SU-DHL-6 (cell line): ENCODE measurements around the gene BNIP5.

Source experiments
- H2AFZ ChIP-seq: fragments of 200-600 bp; sonication (generic); 2 replicates; pipeline ENCODE4 v1.6.1; 2014; ENCODE audit warnings: low read depth, mild to moderate bottlenecking, moderate library complexity, mixed read lengths, antibody characterized with exemption, low read length; ENCODE audit not compliant: severe bottlenecking
- H3F3A ChIP-seq: fragments of 200-600 bp; shearing (Covaris generic); 2 replicates; pipeline ENCODE4 v1.6.0; 2016; ENCODE audit warnings: antibody characterized with exemption, mild to moderate bottlenecking; ENCODE audit not compliant: insufficient read depth
- H3K27ac ChIP-seq: fragments of 200-600 bp; sonication (generic); 2 replicates; pipeline ENCODE4 v1.5.1; 2016; ENCODE audit warnings: low read depth, mild to moderate bottlenecking, low read length, moderate library complexity, mixed read lengths
- H3K27me3 ChIP-seq: fragments of 200-600 bp; sonication (generic), shearing (Covaris generic); 2 replicates; pipeline ENCODE4 v1.6.0; 2014; ENCODE audit warnings: mild to moderate bottlenecking, low read length
- H3K36me3 ChIP-seq: fragments of 200-600 bp; sonication (generic); 2 replicates; pipeline ENCODE4 v1.6.1; 2014; ENCODE audit warnings: mild to moderate bottlenecking, low read length, mixed read lengths
- H3K4me2 ChIP-seq: fragments of 300-600, 200-600 bp; shearing (Covaris generic), sonication (generic); 2 replicates; pipeline ENCODE4 v1.6.0; 2014; ENCODE audit warnings: low read length, low read depth, mild to moderate bottlenecking; ENCODE audit not compliant: poor library complexity, severe bottlenecking
- H3K4me3 ChIP-seq: fragments of 200-600 bp; sonication (generic); 2 replicates; pipeline ENCODE4 v1.5.1; 2014; ENCODE audit warnings: antibody characterized with exemption, low read length, mild to moderate bottlenecking, mixed read lengths; ENCODE audit not compliant: insufficient read depth, poor library complexity, severe bottlenecking
- H3K79me2 ChIP-seq: fragments of 200-600 bp; sonication (generic); 2 replicates; pipeline ENCODE4 v1.6.1; 2014; ENCODE audit warnings: mild to moderate bottlenecking, low read length, moderate library complexity; ENCODE audit not compliant: insufficient read depth
- H3K9ac ChIP-seq: fragments of 200-600 bp; sonication (generic); 2 replicates; pipeline ENCODE4 v1.7.0; 2014; ENCODE audit warnings: mild to moderate bottlenecking, low read length
- H3K9me2 ChIP-seq: fragments of 200-600 bp; sonication (generic); replicated peaks from 2 replicates; pipeline ENCODE4 v1.6.1; 2014; ENCODE audit warnings: low read length; ENCODE audit not compliant: insufficient read depth
- H3K9me3 ChIP-seq: fragments of 200-600 bp; sonication (generic); 2 replicates; pipeline ENCODE4 v1.6.1; 2014; ENCODE audit warnings: low read length, mixed read lengths; ENCODE audit not compliant: insufficient read depth
- H4K20me1 ChIP-seq: fragments of 200-600 bp; sonication (generic); 2 replicates; pipeline ENCODE4 v1.6.1; 2014; ENCODE audit warnings: low read depth, mild to moderate bottlenecking, antibody characterized with exemption, low read length, moderate library complexity, mixed read lengths
- EZH2phosphoT487 ChIP-seq: fragments of 200-600 bp; sonication (generic), shearing (Covaris generic); conservative IDR thresholded peaks from 2 replicates; pipeline ENCODE4 v1.6.1; 2018; ENCODE audit warnings: mild to moderate bottlenecking, antibody characterized with exemption, low read length, moderate library complexity, mixed read lengths
- TF ChIP-seq, protein P1 (sequence below): fragments of 200-600 bp; sonication (generic); IDR thresholded peaks from one replicate; pipeline ENCODE4 v1.5.1; 2017; ENCODE audit warnings: antibody characterized with exemption, mild to moderate bottlenecking, low read length, moderate library complexity; ENCODE audit not compliant: insufficient read depth, poor library complexity, severe bottlenecking

Gene BNIP5, protein sequence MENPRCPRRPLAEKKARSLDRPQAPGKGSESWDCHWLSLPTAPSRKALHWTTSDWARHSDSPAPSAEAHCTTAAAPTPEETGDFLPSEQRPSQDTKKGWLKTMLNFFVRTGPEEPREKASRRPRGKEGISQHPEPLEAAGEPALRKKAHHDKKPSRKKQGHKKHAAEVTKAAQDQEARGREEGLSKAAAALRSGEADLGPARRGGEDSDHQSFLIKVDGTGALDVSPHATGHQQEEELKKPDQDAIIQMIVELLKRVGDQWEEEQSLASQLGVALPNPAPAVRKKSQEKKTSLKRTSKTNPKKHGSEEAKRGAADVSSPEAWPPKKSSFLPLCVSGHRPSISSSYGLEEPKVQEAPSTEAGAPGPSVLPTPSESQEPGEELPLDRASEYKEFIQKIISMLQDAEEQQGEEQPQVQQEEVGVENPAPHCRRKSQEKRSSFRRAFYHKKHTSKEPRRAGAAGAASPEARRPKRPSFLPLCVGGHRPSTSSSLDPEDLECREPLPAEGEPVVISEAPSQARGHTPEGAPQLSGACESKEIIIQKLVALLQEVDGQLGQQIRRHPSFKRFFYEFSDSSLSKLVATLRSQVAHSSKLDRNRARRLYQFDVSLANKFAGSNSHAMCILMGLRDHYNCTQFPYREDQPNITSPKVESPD

DNA sequence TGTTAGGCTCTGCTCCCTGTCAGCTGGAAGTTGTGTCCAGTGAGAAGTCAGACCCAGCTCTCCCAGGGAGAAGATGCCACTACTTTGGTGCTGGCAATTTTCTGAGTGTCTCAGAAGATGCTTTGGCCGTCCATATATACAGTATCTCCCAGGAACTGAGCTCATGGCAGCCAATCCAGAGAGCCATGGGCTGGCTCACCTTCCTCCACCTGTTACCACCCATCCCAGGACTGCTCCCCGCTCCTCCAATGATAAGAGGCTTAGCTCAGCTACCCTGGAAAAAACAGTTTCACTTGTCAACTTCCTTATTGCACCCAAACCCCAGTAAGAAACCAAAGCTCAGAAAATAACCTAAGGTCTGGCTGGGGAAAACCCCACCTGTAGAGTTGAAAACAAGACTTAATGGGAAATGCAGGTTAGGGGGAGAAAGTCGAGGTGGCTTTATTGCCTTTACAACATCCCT is at the start of gene BNIP5:
TSS of gene BNIP5 (minus strand) at position 110 of the 463 bp plus-strand sequence. CDS start 6,198 bp downstream, outside the sequence.
- H3K4me2 ChIP-seq, result peak within 1 kb of the TSS; percentile 8
- H3K27ac ChIP-seq, result no peak within 1 kb of the TSS
- H3K9ac ChIP-seq, result no peak within 1 kb of the TSS
- H3K4me3 ChIP-seq, result no peak within 1 kb of the TSS
- no peaks in the 10 kb centered on the region for H3K9me3 ChIP-seq
- H2AFZ ChIP-seq, result no peak within 1 kb of the TSS
- H3K9me2 ChIP-seq, result no peaks in the 10 kb centered on the region
- no peaks in the 10 kb centered on the region for H3K36me3 ChIP-seq
- no peaks in the 10 kb centered on the region for H3F3A ChIP-seq
- H3K27me3 ChIP-seq, result no peaks in the 10 kb centered on the region; the same call in 1 of the 2 replicates
- H4K20me1 ChIP-seq, result no peaks in the 10 kb centered on the region
- H3K79me2 ChIP-seq, result no peaks in the 10 kb centered on the region
- no peak for TF ChIP-seq EZH2phosphoT487
- TF ChIP-seq, protein P1, sequence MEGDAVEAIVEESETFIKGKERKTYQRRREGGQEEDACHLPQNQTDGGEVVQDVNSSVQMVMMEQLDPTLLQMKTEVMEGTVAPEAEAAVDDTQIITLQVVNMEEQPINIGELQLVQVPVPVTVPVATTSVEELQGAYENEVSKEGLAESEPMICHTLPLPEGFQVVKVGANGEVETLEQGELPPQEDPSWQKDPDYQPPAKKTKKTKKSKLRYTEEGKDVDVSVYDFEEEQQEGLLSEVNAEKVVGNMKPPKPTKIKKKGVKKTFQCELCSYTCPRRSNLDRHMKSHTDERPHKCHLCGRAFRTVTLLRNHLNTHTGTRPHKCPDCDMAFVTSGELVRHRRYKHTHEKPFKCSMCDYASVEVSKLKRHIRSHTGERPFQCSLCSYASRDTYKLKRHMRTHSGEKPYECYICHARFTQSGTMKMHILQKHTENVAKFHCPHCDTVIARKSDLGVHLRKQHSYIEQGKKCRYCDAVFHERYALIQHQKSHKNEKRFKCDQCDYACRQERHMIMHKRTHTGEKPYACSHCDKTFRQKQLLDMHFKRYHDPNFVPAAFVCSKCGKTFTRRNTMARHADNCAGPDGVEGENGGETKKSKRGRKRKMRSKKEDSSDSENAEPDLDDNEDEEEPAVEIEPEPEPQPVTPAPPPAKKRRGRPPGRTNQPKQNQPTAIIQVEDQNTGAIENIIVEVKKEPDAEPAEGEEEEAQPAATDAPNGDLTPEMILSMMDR, result no peak

DNA sequence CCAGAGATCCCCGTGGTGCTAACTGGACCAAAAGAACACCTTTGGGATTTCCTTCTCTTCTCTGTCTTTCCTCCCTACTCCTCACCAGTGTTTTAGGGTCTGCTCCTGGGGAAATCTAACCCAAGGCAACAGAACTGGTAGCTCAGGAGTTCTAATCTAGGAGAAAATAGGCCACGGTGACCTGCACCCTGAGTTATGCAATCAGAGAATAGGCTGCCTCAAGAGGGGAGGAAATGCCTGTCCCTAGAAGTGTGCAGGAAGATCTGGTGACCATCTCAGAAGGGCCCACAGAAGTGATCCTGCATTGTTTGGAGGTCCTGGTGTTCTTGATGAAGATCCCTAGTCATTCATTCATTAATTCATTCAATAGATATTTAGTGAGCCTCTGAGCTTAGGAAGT is 47.4 kb upstream of the BNIP5 start:
- Histone ChIP-seq H3K4me2 (no peak overlapping the region), H2AFZ (no peak overlapping the region)

DNA sequence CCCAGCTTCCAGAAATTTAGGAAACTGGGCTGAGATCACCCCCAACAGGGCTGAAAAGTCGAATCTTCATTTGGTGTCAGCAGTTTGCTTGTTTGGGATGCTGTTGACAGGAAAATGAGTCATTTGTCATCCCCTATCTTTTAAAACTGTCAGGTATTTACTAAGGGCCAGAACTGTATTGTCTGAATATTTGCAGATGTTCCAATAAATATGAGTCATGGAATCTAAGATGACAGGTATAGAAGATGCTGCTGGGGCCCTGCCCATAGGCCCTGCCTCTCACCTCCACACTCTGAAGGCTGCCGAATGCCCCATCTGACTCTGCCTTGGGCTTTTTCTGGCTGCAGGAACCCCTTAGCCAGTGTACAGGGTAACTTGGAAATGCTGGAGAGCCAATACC is 46.9 kb upstream of the BNIP5 start:
- Histone ChIP-seq H3K79me2 (no peaks in the 10 kb centered on the region), H3K36me3 (no peaks in the 10 kb centered on the region), H3K27ac (no peak overlapping the region), H3K9me2 (no peaks in the 10 kb centered on the region), H3K9me3 (no peaks in the 10 kb centered on the region), H3K9ac (no peak overlapping the region), H3F3A (no peaks in the 10 kb centered on the region), H3K4me2 (no peak overlapping the region), H2AFZ (no peak overlapping the region), H3K27me3 (no peaks in the 10 kb centered on the region), H3K4me3 (no peak overlapping the region), H4K20me1 (no peaks in the 10 kb centered on the region)
- TF ChIP-seq, protein P1, result no peak
- TF ChIP-seq EZH2phosphoT487, result no peak

More for the DNA sequence above, 47.4 kb upstream of the BNIP5 start:
- no peak for TF ChIP-seq EZH2phosphoT487
- H4K20me1 ChIP-seq, result no peaks in the 10 kb centered on the region
- H3K9ac ChIP-seq, result no peak overlapping the region
- H3K79me2 ChIP-seq, result no peaks in the 10 kb centered on the region
- H3K27ac ChIP-seq, result no peak overlapping the region
- no peak overlapping the region for H3K4me3 ChIP-seq
- H3F3A ChIP-seq, result no peaks in the 10 kb centered on the region
- H3K9me3 ChIP-seq, result no peaks in the 10 kb centered on the region
- H3K27me3 ChIP-seq, result no peaks in the 10 kb centered on the region
- H3K36me3 ChIP-seq, result no peaks in the 10 kb centered on the region
- H3K9me2 ChIP-seq, result no peaks in the 10 kb centered on the region

DNA sequence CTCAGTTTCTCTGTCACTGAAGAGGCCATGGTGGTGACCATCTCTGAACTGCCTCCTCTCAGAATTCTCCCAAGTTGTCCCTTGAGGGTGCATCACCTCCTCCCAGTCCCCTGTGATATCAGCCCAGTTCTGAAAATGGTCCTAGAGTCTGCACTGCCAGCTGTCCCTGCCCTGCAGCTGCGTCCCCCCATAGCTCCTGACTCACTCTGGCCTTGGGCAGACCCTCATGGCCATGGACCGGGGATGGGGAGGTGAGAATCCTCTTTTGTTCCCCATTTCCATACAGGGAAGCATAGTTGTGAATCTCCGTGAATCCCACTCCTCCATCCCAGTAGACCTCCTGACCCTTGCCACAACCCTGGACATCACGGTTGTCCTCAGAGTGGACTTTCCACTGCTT is 46.3 kb upstream of the BNIP5 start:
- H3K79me2 ChIP-seq, result no peaks in the 10 kb centered on the region
- no peak overlapping the region for H3K27ac ChIP-seq
- H4K20me1 ChIP-seq, result no peaks in the 10 kb centered on the region
- H3K9me2 ChIP-seq, result no peaks in the 10 kb centered on the region
- no peaks in the 10 kb centered on the region for H3K27me3 ChIP-seq
- H3K36me3 ChIP-seq, result no peaks in the 10 kb centered on the region
- H3K4me2 ChIP-seq, result no peak overlapping the region
- no peak overlapping the region for H3K4me3 ChIP-seq
- no peak overlapping the region for H2AFZ ChIP-seq
- no peaks in the 10 kb centered on the region for H3F3A ChIP-seq
- no peak overlapping the region for H3K9ac ChIP-seq
- no peaks in the 10 kb centered on the region for H3K9me3 ChIP-seq
- TF ChIP-seq EZH2phosphoT487, result no peak
- TF ChIP-seq, protein P1, result no peak
